ENCODE data around the gene PRR36.
A peak's percentile ranks its signal among the peaks of the same experiment; 100 is the strongest.

The PRR36 gene

GRCh38 chr19:7913652-7914051 is 39.5 kb upstream of the PRR36 start:
- no peak for DNase-seq (ENCODE audit: low spot score)

GRCh38 chr19:7912697-7913564 is 38.7 kb upstream of the PRR36 start:
- DNase-seq (ENCODE audit: low spot score): no peak

GRCh38 chr19:7912144-7912696 is 38.0 kb upstream of the PRR36 start:
- no peak for DNase-seq (ENCODE audit: low spot score)

DNA sequence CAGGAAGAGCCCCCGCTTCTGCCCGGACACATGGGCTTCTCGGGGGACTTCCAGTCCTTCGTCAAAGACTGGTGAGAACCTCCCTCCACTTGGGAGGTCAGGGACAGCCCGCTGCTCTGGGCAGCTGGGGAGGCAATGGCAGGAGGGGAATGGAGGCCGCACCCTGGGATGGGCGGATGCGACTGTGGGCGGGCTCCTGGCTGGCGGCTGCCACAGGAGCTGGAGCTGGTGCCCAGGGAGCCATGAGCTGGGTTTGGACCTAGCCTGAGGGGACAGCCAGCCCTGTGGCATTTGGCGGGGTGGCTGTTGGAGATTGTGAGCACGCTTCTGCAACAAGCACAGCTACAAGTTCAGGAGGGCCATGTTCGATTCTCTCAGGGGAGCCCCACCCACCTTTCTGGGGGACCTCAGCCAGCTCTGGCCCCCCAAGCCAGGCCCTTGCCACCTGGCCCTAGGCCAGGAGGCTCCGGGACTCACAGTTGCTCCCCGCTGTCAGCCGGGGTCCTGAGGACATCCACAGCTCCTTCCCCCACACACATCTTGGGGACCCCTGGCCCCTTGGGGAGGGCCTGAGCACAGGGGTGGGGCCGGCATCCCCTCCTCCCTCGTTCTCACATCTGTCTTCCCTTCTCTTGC is 37.4 kb upstream of the PRR36 start:
- no peak for DNase-seq (ENCODE audit: low spot score)

- DNase-seq (ENCODE audit: low spot score): no peak
Observed at GRCh38 chr19:7910321-7911161, 36.4 kb upstream of the PRR36 start.

- DNase-seq (ENCODE audit: low spot score): no peak
Observed at GRCh38 chr19:7909471-7910067, 35.4 kb upstream of the PRR36 start.

DNA sequence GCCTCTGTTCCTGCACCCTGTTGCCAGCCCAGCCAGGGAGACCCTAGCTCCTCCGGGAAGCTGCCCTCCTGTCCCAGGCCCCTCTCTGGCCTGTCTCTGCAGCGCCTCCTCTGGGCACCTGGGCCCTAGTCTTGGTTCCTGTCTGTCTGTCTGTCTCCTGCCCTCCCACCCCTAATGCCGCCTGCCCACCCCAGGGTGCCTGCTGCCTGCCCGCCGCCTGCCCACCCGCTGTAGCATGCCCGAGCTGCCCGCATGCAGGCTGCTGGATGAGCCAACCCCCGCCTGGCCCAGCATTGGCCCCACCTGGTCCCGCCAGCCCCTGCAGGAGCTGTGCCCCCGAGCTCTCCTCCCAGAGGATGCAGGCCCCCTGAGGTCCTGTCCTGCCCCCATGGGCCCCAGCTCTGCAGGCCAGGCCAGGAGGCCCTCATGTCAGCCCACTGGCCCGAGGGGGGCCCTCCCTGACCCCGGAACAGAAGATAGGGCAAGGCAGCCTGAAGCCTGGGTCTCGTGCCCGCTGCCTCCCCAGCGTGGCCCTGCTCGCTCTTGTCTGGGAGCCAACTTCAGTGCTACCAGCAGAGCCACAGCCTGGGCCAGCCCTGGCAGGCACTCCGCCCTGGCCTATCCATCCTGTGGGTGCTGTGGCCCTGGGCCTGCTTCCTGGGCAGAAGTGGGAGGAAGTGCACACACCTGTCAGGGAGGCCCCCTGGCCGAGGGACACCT is 34.7 kb upstream of the PRR36 start:
- DNase-seq (ENCODE audit: low spot score): no peak

DNA sequence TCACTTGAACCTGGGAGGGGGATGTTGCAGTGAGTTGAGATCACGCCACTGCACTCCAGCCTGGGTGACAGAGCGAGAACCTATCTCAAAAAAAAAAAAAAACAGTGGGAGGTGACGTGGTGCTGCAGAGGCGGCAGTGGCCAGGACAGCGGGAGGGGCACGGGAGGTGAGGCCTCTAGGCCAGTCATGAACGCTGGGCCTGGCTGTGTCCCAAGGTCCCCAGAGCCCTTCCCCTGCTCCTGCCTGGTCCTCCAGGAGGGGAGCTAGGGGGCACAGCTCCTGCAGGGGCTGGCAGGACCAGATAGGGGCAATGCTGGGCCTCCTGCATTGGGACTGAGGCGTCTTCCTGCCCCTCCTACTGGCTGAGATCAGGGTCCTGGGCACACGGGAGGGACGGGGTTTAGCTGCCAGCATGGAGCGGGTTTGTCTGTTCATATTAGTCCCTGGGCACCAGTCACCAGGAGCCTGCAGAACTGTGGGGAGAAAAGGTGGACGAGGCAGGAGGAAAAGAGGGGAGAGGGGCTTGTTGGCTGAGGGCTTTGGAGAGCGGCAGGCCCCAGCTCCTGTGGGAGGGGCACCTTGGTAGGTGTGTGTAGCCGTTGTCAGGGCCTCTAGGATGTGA is 34.0 kb upstream of the PRR36 start:
- no peak for DNase-seq (ENCODE audit: low spot score)

GRCh38 chr19:7907544-7907943 is 33.4 kb upstream of the PRR36 start:
- DNase-seq (ENCODE audit: low spot score): no peak

- no peak for DNase-seq (ENCODE audit: low spot score)
Observed at GRCh38 chr19:7907122-7907521, 32.9 kb upstream of the PRR36 start.

DNA sequence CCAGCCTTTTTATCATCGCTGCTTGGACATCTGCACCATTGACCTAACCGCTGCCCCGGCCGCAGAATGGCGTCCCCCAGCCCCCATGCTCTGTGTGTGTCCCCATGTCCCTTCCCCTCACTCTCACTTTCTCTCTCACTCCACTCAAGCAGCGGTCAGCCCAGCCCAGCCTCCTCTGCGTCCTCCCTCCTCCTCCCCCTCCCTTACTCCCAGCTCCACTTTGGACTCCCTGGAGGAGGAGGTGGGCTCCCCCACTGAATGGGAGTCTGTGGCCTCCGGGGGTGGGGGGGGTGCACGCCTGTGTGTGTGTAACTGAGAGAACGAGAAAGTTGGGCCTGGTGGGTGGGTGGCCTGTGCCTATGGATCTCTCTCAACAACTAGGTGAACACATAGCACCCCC is 31.7 kb upstream of the PRR36 start:
- no peak for DNase-seq (ENCODE audit: low spot score)

GRCh38 chr19:7905268-7905667 is 31.1 kb upstream of the PRR36 start:
- no peak for DNase-seq (ENCODE audit: low spot score)

DNA sequence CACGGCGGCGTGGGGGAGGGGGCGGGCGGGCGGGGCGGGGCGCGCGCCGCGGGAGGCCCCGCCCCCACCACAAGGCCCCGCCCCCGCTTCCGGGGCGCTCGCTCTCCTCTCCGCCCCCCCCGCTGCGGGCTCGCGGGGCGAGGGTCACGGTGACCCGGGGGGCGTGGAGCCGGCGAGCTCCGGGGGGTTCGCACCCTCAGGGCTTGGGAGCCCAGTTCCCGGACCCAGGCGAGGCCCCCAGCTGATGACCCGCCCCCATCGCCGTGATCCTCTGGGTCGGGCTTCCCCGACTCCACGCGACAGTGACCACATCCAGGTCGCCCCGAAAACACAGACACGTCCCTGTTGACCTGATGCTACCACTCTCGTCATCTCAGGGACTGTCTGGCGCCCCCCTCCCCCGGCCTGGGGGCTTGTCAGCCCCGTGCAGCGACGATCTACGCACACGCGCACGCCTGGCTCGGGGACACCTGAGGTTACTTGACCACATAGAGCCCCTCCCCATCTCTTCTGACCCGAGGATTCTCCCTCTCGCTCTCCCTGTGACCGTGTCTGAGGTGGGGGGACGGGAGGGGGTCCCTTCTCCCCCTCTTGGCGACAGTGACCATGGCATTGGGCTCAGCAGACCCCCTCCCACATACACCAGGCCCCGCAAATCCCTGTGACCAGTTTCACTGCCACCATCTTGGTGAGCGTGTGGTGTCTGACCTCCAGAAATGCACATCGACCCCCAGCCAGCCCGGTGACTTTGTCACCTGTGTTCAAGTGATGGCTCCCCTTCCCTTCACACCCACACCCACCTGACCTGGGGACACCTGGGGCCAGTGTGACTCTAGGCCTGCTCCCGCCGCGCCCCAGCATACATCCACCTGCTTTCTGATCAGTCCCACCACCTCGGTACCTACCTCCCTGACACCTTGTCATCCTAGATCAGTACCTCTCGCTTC is 30.2 kb upstream of the PRR36 start:
- peak; percentile 79 for DNase-seq (ENCODE audit: low spot score)

- peak; percentile 100 for DNase-seq (ENCODE audit: low spot score)
Observed at GRCh38 chr19:7903244-7904073, 29.3 kb upstream of the PRR36 start, which contains the start of gene MAP2K7. MAP2K7 (plus strand) TSS chr19:7903877; CDS start chr19:7903945, 68 bp downstream.

- DNase-seq (ENCODE audit: low spot score): no peak
Observed at GRCh38 chr19:7902796-7903243, 28.6 kb upstream of the PRR36 start.

GRCh38 chr19:7901337-7901736 is 27.1 kb upstream of the PRR36 start:
- no peak for DNase-seq (ENCODE audit: low spot score)

DNA sequence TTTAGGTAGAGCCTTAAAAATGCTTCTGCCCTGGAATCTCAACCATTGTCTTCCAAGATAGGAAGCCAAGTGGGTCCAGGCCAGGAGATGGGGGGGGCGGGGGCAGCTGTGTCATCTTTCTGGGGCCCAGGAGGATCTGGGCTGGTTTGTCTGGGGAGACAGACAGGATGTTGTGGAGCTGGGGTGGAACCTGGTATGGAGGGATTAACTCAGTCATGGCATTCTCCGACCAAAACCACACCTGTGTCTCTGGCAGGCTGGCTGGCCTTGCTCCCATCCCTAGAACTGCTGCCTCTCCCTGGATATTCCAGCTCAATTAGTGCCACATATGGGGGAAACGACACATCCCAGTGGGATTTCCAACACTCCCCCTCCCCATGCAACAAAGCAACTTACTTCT is 26.7 kb upstream of the PRR36 start:
- DNase-seq (ENCODE audit: low spot score): no peak

DNA sequence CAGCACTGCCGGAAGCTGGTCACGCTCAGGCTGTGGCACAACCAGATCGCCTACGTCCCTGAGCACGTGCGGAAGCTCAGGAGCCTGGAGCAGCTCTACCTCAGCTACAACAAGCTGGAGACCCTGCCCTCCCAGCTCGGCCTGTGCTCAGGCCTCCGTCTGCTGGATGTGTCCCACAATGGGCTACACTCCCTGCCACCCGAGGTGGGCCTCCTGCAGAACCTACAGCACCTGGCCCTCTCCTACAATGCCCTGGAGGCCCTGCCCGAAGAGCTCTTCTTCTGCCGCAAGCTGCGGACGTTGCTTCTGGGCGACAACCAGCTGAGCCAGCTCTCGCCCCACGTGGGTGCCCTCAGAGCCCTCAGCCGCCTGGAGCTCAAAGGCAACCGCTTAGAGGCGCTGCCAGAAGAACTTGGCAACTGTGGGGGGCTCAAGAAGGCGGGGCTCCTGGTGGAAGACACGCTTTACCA is 26.2 kb upstream of the PRR36 start:
- no peak for DNase-seq (ENCODE audit: low spot score)

Measured in AG08396 (cell line).